22Rv1 (cell line): ENCODE data around the gene PGPEP1.

ENCODE experiments used
- CTCF ChIP-seq: fragments of 450-650 bp; IDR thresholded peaks from 2 replicates; pipeline ENCODE4 v1.5.1; 2017; ENCODE audit warnings: mild to moderate bottlenecking
- ZFX ChIP-seq: fragments of 450-650 bp; IDR thresholded peaks from 2 replicates; pipeline ENCODE4 v1.6.1; 2017; ENCODE audit warnings: antibody characterized with exemption, borderline replicate concordance

DNA sequence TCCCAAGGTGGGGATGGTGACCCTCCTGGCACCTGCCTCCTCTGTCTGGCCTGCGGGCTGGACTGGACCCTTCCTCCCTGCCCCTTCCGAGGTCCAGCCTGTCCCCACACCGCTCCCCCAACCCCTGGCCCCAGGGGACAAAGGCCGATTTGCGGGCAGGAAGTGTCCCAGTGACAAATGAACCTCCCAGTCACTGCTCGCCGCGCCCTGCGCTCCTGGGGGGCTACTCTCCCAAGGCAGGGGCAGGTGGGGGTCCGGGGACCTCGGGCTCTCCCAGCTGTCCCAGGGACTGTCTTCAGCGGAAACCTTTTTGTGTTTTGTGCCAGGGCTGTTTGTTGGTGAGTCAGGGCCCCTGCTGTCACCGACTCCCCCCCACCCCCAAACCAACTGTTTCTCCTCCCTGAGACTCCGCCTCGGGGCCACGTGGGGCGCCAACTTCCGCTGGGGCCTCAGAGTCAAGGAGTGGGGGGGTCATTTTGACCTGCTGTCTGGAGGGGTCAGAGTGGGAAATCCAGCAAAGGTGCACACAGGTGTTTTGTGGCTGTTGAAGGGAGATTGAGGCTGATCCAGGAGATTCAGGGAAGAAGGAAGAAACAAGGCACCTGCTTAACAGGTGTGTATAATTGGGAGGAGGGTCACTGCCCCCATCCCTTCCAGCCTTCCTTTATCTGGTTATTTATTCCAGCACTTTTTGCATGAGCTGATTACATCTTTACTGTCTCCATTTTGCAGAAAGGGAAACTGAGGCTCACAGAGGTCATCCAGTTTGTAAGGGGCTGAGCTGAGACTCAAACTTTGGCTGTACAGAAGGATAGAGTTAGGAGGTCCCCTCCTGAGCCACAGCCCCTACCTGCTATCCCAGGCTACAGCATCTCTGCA, 831 bp downstream of the PGPEP1 start:
- TF ChIP-seq CTCF (no peak), ZFX (no peak)
